SJSA1 (cell line): ENCODE data around the gene DEXI. TPM values are rescaled to one million over a fixed set of nuclear protein-coding genes. Genes with fewer than 3 reads are reported as not detected.

Experiments used
- DNase-seq, 2 experiments: peaks; one replicate each; pipeline ENCODE4 v3.0.0-alpha.2; 2015 to 2020; ENCODE audit warnings: low spot score in 2 of 2, low read depth in 1 of 2
- H3K27ac ChIP-seq: fragments of 250-450 bp; sonication (Bioruptor Pico); 2 replicates; pipeline ENCODE4 v1.5.1; 2020; ENCODE audit warnings: mild to moderate bottlenecking, moderate library complexity
- H3K27me3 ChIP-seq: fragments of 250-450 bp; sonication (Bioruptor Pico); replicated peaks from 2 replicates; pipeline ENCODE4 v1.5.1; 2020; ENCODE audit warnings: mild to moderate bottlenecking, moderate library complexity
- H3K36me3 ChIP-seq: fragments of 250-450 bp; sonication (Bioruptor Pico); 2 replicates; pipeline ENCODE4 v1.5.1; 2020; ENCODE audit warnings: mild to moderate bottlenecking
- H3K4me1 ChIP-seq: fragments of 250-450 bp; sonication (Bioruptor Pico); replicated peaks from 2 replicates; pipeline ENCODE4 v1.6.1; 2021; ENCODE audit warnings: mild to moderate bottlenecking
- H3K4me3 ChIP-seq: fragments of 250-450 bp; sonication (Bioruptor Pico); 2 replicates; pipeline ENCODE4 v1.5.1; 2020; ENCODE audit warnings: mild to moderate bottlenecking
- H3K9me3 ChIP-seq: fragments of 250-450 bp; sonication (Bioruptor Pico); replicated peaks from 2 replicates; pipeline ENCODE4 v1.5.1; 2020; ENCODE audit warnings: mild to moderate bottlenecking
- total RNA-seq: library from RNA; depleted of rRNA; stranded (reverse); fragments of >200 nt; shearing (Covaris generic); gene quantifications from 2 replicates; pipeline ENCODE4 v1.2.3, GENCODE V29; 2014; rRNA removed

Gene DEXI
- total RNA-seq = 43.5 and 48.5 TPM in 2 replicates

GRCh38 chr16:10942352-10943063 lies at the start of gene DEXI:
Gene DEXI (minus strand): TSS chr16:10942468. CDS start chr16:10942005, 463 bp downstream.
- Histone ChIP-seq H3K27ac (no peak within 1 kb of the TSS), H3K4me1 (peaks cover 22% of the 10 kb centered on the region), H3K9me3 (no peaks in the 10 kb centered on the region), H3K27me3 (no peaks in the 10 kb centered on the region), H3K4me3 (peak within 1 kb of the TSS; percentile 51), H3K36me3 (peaks cover 11% of the 10 kb centered on the region; the same call in 1 of the 2 replicates)
- DNase-seq = peak; percentile 91 to 92

DNA sequence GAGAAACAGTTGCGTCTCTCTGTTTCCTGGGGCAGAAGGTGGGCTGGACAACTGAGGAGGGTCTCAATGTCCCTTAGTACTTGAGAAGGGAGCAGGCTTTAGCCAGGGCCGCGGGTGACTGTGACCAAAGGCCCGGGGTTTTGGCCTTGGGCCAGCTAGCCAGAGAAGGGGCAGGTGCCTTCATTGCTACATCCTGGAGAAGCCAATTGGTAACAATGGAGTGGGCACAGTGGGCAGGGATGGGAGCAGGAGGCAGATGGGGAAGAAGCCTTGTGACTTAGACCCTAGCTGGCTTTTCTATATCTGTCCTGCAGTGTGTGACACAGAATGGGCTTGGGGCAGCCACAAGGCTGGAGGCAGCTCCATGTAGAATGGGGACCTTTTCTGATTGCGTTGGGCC lies 48.1 kb upstream of the DEXI start:
- DNase-seq = no peak
- Histone ChIP-seq H3K4me1 (peaks cover 27% of the 10 kb centered on the region), H3K9me3 (no peaks in the 10 kb centered on the region), H3K36me3 (peaks cover 23% of the 10 kb centered on the region), H3K27ac (no peak overlapping the region), H3K27me3 (no peaks in the 10 kb centered on the region), H3K4me3 (no peak overlapping the region)

DNA sequence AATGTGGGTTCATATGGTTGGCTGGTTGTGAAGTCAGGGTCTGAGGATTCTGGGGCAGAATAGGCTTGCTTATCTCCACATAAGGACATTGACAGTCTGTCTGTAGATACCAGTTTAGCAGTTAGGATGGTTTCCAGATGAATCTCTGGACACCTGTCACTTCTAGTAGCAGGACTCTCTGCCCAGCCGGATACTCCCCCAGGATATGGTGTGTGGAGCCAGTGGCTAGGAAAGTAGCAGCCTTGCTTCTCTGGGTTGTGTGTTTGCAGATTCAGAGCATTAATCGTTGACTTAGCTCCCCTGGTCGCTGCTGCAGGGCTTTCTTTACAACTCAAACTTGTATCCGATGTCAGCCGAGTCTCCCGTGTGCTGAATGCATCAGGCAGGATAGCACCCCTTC lies 47.3 kb upstream of the DEXI start:
- no peaks in the 10 kb centered on the region for H3K27me3 ChIP-seq
- peaks cover 17% of the 10 kb centered on the region for H3K36me3 ChIP-seq
- peaks cover 27% of the 10 kb centered on the region for H3K4me1 ChIP-seq
- no peak overlapping the region for H3K4me3 ChIP-seq
- no peaks in the 10 kb centered on the region for H3K9me3 ChIP-seq
- no peak for DNase-seq
- H3K27ac ChIP-seq = no peak overlapping the region

- H3K27me3 ChIP-seq = no peaks in the 10 kb centered on the region
- DNase-seq = no peak
- peaks cover 27% of the 10 kb centered on the region for H3K4me1 ChIP-seq
- no peak overlapping the region for H3K27ac ChIP-seq
- H3K36me3 ChIP-seq = peaks cover 11% of the 10 kb centered on the region; the same call in 1 of the 2 replicates
- H3K4me3 ChIP-seq = no peak overlapping the region
- H3K9me3 ChIP-seq = no peaks in the 10 kb centered on the region
These were observed 46.6 kb upstream of the DEXI start for GRCh38 chr16:10988879-10989278.

DNA sequence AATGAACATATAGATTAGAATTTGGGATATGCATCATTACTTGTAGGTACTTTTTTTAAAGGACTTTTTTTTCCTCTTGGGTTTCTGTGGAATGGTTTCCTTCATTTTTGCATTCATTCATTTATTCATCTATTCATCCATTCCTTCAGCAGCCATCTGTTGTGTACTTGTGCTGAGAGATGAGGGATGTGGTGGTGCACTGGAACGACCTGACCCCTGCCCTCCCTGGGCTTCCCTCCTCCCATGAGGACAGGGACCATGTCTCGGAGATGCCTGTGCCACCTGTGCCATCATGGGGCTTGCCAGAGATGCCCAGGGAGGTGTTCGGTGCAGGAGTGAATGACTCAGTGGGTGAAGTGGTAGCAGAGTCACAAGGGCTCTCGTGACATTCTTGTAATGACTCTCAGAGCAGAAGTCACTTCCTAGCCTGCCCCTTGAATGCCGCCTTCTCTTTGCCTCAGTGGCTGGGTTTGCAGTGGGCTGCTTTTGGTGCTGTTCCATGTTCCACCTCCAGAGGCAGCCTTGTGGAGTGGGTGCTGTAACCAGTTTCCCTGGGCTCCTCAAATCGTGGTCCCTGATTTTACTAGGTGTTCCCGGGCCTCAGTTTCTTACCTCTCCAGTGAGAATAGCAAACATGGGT lies 46.0 kb upstream of the DEXI start:
- H3K4me1 ChIP-seq = peaks cover 24% of the 10 kb centered on the region
- no peak for DNase-seq
- H3K27me3 ChIP-seq = no peaks in the 10 kb centered on the region

GRCh38 chr16:10987361-10988163 lies 45.3 kb upstream of the DEXI start:
- no peak overlapping the region for H3K4me3 ChIP-seq
- no peaks in the 10 kb centered on the region for H3K27me3 ChIP-seq
- no peak for DNase-seq
- H3K27ac ChIP-seq = no peak overlapping the region
- H3K4me1 ChIP-seq = peaks cover 17% of the 10 kb centered on the region
- H3K36me3 ChIP-seq = peaks cover 15% of the 10 kb centered on the region
- H3K9me3 ChIP-seq = no peaks in the 10 kb centered on the region

More for the DNA sequence above, 46.0 kb upstream of the DEXI start:
- Histone ChIP-seq H3K9me3 (no peaks in the 10 kb centered on the region), H3K27ac (no peak overlapping the region), H3K36me3 (peaks cover 10% of the 10 kb centered on the region), H3K4me3 (no peak overlapping the region)

- H3K9me3 ChIP-seq = no peaks in the 10 kb centered on the region
- H3K27ac ChIP-seq = no peak overlapping the region
- H3K4me3 ChIP-seq = no peak overlapping the region
- H3K27me3 ChIP-seq = no peaks in the 10 kb centered on the region
- peaks cover 21% of the 10 kb centered on the region for H3K36me3 ChIP-seq
- DNase-seq = no peak
- H3K4me1 ChIP-seq = no peaks in the 10 kb centered on the region
These were observed 42.2 kb upstream of the DEXI start for GRCh38 chr16:10984509-10984908.

DNA sequence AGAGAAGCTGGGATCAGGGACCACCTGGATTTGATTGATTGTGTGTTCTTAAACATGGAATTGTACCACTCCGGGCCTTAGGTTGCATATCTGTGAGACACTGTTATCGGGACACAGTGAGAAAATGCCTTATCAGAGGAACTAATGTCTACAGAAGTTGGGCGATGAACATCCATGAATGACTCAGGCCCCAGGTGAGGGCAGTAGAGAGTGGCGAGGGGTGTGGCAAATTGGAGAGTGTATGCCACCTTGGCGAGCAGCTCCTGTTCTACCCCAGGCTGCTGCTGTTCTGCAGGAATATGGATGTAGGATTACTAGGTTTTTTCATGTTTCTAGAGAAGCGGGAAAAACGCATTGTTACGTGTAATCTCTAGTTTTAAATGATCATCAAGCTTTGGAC lies 40.9 kb upstream of the DEXI start:
- peaks cover 16% of the 10 kb centered on the region for H3K36me3 ChIP-seq
- no peaks in the 10 kb centered on the region for H3K9me3 ChIP-seq
- H3K27me3 ChIP-seq = no peaks in the 10 kb centered on the region
- H3K4me3 ChIP-seq = no peak overlapping the region
- H3K4me1 ChIP-seq = no peaks in the 10 kb centered on the region
- no peak overlapping the region for H3K27ac ChIP-seq
- DNase-seq = no peak

GRCh38 chr16:10982465-10983150 lies 40.3 kb upstream of the DEXI start:
- no peak overlapping the region for H3K27ac ChIP-seq

GRCh38 chr16:10981697-10982216 lies 39.5 kb upstream of the DEXI start:
- H3K27ac ChIP-seq = no peak overlapping the region
- DNase-seq = no peak
- no peaks in the 10 kb centered on the region for H3K27me3 ChIP-seq
- no peak overlapping the region for H3K4me3 ChIP-seq
- H3K36me3 ChIP-seq = peaks cover 15% of the 10 kb centered on the region
- H3K9me3 ChIP-seq = no peaks in the 10 kb centered on the region
- H3K4me1 ChIP-seq = no peaks in the 10 kb centered on the region

More at GRCh38 chr16:10982465-10983150, 40.3 kb upstream of the DEXI start:
- H3K36me3 ChIP-seq = peaks cover 11% of the 10 kb centered on the region
- H3K9me3 ChIP-seq = no peaks in the 10 kb centered on the region
- H3K4me1 ChIP-seq = no peaks in the 10 kb centered on the region
- H3K4me3 ChIP-seq = no peak overlapping the region
- H3K27me3 ChIP-seq = no peaks in the 10 kb centered on the region
- DNase-seq = no peak

GRCh38 chr16:10980813-10981212 lies 38.5 kb upstream of the DEXI start:
- Histone ChIP-seq H3K36me3 (peaks cover 15% of the 10 kb centered on the region), H3K4me1 (no peaks in the 10 kb centered on the region), H3K27ac (no peak overlapping the region), H3K9me3 (no peaks in the 10 kb centered on the region), H3K27me3 (no peaks in the 10 kb centered on the region), H3K4me3 (no peak overlapping the region)
- no peak for DNase-seq

GRCh38 chr16:10979717-10980601 lies 37.7 kb upstream of the DEXI start:
- Histone ChIP-seq H3K4me1 (no peaks in the 10 kb centered on the region), H3K9me3 (no peaks in the 10 kb centered on the region), H3K27me3 (no peaks in the 10 kb centered on the region), H3K4me3 (no peak overlapping the region), H3K36me3 (peaks cover 18% of the 10 kb centered on the region), H3K27ac (no peak overlapping the region)
- no peak for DNase-seq
